K562 (cell line): ENCODE results near the gene PLCL2. TPM values are rescaled to one million over a fixed set of nuclear protein-coding genes. Genes with fewer than 3 reads are reported as not detected.

ENCODE experiments used
- E2F6 ChIP-seq, 2 experiments: IDR thresholded peaks; 2 replicates each; pipeline ENCODE4 v1.6.1; 2011; ENCODE audit warnings: borderline replicate concordance in 1 of 2, control low read depth in 1 of 2, low read depth in 1 of 2, low read length in 1 of 2, mild to moderate bottlenecking in 1 of 2, mixed read lengths in 1 of 2, moderate library complexity in 1 of 2; ENCODE audit not compliant: insufficient read depth in 1 of 2, insufficient read length in 1 of 2, poor library complexity in 1 of 2, severe bottlenecking in 1 of 2; ENCODE audit errors: extremely low read depth in 1 of 2
- MCM2 ChIP-seq: fragments of 450-650 bp; IDR thresholded peaks from 2 replicates; pipeline ENCODE4 v1.6.1; 2017; ENCODE audit warnings: low read depth, mild to moderate bottlenecking
- ZBTB40 ChIP-seq, 2 experiments: fragments of 450-650 bp in 1 of 2; sonication (generic) in 1 of 2; formaldehyde crosslinking in 1 of 2; IDR thresholded peaks; 2 replicates each; pipeline versions ENCODE4 v1.7.1 to v1.9.0; 2016 to 2022; ENCODE audit warnings: inconsistent platforms in 1 of 2, mild to moderate bottlenecking in 1 of 2, missing genetic modification reagents in 1 of 2
- polyA plus RNA-seq, 8 experiments: library from polyadenylated mRNA; depleted of rRNA in 4 of 8; stranded (reverse) in 5 of 8; unstranded in 3 of 8; fragments of >200 nt; fragmentation: Nextera tagmentation in 2 of 8; fragmentation: Illumina TruSeq in 1 of 8; extraction: Ambion mirVana in 2 of 8; extraction: Trizol in 1 of 8; gene quantifications; 2 replicates each; pipeline versions ENCODE4 v1.2.1 to v1.2.3, GENCODE V29; 2011 to 2014; ENCODE audit warnings: inconsistent platforms in 1 of 8, missing spikeins in 1 of 8
- total RNA-seq, 7 experiments: library from RNA; depleted of rRNA in 6 of 7; stranded (reverse); fragments of >200 nt in 6 of 7; fragmentation: Illumina TruSeq in 2 of 7; extraction: Trizol in 2 of 7; gene quantifications; 2 replicates each; pipeline versions ENCODE4 v1.2.1 to v1.2.3, GENCODE V29; 2011 to 2021; ENCODE audit warnings: low replicate concordance in 1 of 7
- TF ChIP-seq, protein P1 (sequence below): fragments of 250-450 bp; sonication (Bioruptor Pico); IDR thresholded peaks from 2 replicates; pipeline ENCODE4 v1.4.0; 2020; ENCODE audit warnings: mild to moderate bottlenecking, moderate library complexity

PLCL2 gene
- total and polyA plus RNA-seq, 9 of the 15 experiments (the other 6 are each of a cell fraction or from before 2014, with no cell fraction given) = 0.03 to 0.18 (median 0.11) TPM; not detected in 2

- TF ChIP-seq E2F6 (IDR thresholded peaks at IDR 0.05; ENCODE audit: borderline replicate concordance in 1 of 2, extremely low read depth in 1 of 2, insufficient read depth in 1 of 2, insufficient read length in 1 of 2, low read depth in 1 of 2, low read length in 1 of 2, poor library complexity in 1 of 2, severe bottlenecking in 1 of 2) (no peak), ZBTB40 (IDR thresholded peaks at IDR 0.05) (peak; percentile 41; the same call in 1 of the 2 replicates), ZBTB40 (CRISPR knock-in tag; IDR thresholded peaks at IDR 0.05) (no peak), MCM2 (no peak)
- TF ChIP-seq, protein P1, sequence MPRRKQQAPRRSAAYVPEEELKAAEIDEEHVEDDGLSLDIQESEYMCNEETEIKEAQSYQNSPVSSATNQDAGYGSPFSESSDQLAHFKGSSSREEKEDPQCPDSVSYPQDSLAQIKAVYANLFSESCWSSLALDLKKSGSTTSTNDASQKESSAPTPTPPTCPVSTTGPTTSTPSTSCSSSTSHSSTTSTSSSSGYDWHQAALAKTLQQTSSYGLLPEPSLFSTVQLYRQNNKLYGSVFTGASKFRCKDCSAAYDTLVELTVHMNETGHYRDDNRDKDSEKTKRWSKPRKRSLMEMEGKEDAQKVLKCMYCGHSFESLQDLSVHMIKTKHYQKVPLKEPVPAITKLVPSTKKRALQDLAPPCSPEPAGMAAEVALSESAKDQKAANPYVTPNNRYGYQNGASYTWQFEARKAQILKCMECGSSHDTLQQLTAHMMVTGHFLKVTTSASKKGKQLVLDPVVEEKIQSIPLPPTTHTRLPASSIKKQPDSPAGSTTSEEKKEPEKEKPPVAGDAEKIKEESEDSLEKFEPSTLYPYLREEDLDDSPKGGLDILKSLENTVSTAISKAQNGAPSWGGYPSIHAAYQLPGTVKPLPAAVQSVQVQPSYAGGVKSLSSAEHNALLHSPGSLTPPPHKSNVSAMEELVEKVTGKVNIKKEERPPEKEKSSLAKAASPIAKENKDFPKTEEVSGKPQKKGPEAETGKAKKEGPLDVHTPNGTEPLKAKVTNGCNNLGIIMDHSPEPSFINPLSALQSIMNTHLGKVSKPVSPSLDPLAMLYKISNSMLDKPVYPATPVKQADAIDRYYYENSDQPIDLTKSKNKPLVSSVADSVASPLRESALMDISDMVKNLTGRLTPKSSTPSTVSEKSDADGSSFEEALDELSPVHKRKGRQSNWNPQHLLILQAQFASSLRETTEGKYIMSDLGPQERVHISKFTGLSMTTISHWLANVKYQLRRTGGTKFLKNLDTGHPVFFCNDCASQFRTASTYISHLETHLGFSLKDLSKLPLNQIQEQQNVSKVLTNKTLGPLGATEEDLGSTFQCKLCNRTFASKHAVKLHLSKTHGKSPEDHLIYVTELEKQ (CRISPR knock-in tag) = no peak
Measured at GRCh38 chr3:16907243-16907642, 22.5 kb downstream of the PLCL2 start (continued).
